SH-SY5Y (cell line): Measurements from ENCODE around the gene MAN1C1.

Experiments
- GATA2 ChIP-seq: IDR thresholded peaks from 2 replicates; pipeline ENCODE4 v1.6.1; 2011; ENCODE audit warnings: mild to moderate bottlenecking, low read depth, low read length
- GATA3 ChIP-seq: IDR thresholded peaks from 2 replicates; pipeline ENCODE4 v1.6.1; 2011; ENCODE audit warnings: low read depth, mild to moderate bottlenecking, low read length, moderate library complexity

The MAN1C1 gene

DNA sequence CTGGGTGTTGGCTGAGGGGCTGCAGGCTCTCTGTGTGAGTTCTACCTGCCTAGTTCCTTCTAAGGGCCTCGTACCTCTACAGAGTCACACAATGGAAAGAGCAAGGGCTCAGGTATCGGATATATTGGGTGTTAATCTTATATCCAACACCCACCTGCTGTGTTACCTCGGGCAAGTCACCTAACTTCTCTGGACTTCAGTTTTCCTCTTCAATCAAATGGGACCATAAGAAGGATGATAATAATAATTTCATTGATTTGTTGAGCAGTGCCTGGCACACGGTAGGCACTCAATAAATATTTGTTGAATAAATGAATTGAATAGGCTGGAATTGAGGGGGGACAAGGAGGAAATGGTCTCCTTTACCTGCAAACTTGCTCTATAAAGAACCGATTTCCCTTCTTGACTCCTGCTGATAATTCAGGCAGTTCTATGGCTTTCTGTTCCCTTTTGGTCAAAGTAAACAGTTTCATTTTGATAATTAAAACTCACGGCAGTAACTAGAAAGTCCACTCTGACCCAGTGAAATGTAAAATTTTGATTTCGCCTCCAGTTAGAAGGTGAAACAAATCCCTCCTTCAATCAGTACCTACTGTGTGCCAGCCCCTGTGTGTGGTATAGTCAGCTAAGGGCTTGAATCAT is 16.5 kb upstream of the MAN1C1 start:
- TF ChIP-seq GATA2 (no peak), GATA3 (no peak)

DNA sequence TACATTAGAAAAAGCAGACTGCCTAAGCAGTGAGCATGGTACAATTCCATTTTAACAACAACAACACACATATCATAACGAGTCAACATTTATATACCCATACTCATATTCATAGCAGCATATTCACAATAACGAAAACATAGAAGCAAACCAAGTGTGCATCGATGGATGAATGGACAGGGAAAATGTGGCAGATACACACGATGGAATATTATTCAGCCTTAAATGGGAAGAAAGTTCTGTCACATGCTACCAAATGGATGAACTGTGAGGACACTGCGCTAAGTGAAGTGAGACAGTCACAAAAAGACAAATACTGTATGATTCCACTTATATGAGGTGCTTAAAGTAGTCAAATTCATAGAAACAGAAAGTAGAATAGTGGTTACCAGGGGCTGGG is 9.5 kb upstream of the MAN1C1 start:
- TF ChIP-seq GATA2 (no peak), GATA3 (no peak)

DNA sequence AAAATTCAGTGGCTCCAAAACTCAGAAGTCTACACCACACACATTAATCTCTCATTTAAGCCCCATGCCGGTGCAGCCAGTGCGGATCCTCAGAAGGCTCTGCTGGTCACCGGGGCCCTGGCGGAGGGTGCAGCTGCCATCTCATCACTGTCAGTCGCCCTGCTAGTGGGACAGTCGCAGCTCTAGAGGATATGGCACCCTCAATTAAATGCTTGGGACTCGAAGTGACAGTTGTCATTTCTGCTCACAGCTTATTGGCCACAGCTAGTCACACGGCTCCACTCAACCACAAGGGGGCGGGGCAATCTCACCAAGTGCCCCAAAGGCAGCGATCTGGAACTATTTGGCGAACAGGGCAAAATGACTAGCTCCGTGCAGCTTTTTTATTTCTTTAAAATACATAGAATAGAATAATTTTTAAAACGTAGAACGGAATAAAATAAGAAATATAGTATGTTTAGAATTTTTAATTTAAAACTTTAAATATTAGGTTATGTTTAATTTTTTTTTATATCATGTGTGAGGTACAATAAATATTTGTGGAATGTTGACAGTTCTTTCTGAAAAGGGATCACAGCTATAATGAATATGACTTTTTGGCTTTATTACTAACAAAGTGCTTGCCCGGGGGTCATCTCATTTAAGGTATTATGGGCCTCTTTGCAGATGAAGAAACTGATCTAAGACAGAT is 8.0 kb upstream of the MAN1C1 start:
- no peak for TF ChIP-seq GATA3
- TF ChIP-seq GATA2, result no peak

DNA sequence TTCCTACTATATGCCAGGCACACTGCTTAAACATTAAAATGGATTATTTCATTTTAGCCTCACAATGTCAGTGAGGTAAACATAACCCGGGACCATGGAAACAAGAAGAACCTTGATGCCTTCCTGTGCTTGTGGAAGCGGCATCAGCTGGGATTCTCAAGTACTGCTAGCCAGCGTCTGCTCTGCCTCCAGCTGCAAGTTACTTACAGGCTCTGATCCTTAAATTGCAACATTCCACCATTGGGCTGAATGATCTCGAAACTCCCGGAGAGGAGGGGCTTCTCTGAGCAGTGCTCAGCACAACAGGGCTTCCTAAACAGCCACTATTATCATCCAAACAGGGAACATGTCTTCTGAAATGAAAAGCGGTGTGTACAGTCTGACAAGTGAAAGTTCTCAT is 6.7 kb upstream of the MAN1C1 start:
- no peak for TF ChIP-seq GATA2
- no peak for TF ChIP-seq GATA3

DNA sequence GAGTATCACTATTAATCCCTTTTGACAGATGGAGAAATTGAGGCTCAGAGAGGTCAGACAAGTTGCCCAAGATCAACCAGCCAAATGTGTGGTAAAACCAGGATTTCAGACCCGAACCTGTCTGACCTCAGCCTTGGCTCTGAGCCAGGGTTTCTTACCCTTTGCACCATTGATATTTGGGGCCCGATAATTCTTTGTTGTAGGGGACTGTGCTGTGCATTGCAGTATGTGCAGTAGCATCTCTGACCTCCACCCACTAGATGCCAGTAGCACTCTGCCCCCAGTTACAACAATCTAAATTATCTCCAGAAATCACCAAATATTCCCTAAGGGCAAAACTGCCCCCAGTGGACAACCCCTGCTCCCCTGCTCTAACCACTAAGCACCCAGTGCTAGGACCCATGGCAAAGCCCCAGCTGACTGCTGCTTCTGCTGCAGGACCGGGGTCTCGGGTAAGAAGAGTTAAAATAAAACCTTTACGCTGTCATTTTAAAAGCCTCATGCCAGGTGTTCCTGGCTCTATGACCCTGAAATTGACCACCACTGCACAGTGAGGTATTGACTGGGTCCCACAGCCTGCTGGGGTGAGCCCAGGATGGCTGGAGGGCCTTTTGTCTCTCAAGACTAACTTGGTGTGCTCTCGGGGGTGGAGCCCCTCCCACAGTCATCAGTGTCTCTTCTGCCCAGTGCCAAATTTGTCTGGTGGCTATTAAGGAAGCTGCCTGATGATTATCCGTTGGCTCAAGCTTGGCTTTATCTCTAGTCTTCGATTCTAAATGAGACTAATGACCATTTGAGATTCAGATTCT is 5.6 kb upstream of the MAN1C1 start:
- no peak for TF ChIP-seq GATA3
- no peak; the same call in 1 of the 2 replicates for TF ChIP-seq GATA2

GRCh38 chr1:25611843-25612242 is 4.7 kb upstream of the MAN1C1 start:
- no peak for TF ChIP-seq GATA2
- TF ChIP-seq GATA3, result no peak

GRCh38 chr1:25612421-25612820 is 4.2 kb upstream of the MAN1C1 start:
- no peak for TF ChIP-seq GATA2
- TF ChIP-seq GATA3, result no peak

DNA sequence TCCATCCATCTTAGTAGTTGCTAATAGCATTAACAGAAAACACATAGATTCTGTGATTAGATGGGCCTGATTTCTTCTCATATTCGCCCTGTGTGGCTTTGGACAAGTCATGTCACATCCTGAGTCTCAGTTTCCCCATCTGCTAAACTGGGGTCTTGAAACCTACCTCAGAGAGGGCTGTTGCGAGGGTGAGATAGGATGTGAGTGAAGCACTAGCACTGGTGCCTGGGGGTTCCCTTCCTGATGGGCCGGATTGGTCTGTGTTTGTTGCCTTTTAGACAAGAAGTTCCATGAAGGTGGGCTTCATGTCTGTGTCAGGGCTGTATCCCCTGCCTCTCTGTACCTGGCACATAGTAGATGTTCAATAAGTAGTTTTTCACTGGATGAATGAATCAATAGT is 3.5 kb upstream of the MAN1C1 start:
- TF ChIP-seq GATA3 (no peak), GATA2 (no peak)

DNA sequence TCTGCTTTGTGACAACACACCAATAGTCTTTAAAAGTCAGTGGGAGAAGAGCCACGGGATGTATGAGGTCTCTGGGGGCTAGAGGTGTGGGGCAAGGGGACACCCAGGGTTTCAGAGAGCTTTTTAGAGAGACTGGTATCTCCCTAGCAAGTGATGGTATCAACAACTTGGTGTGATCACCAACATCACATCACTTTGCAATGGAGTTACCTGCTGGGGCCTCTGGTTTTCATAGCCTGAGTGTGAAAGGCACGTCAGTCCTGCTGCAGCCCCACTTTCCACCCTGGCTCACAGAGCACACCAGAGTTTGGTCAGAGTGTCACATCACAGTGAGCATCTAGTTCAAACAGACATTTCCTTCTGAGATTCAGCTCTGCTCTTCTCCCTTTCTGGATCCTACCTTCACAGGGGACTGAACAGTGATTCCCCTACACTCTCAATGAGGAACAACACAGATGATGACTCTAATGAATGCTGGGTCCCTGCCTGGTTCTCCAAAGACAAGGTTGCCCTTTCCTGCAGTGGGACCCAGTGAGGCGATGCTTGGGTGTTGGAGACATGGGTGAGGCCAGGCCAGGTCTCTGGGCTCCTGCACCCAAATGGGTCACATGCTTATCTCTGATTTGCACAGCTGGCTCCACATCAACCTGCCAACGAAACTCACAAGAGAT is 2.0 kb upstream of the MAN1C1 start:
- TF ChIP-seq GATA3 (no peak), GATA2 (no peak)

DNA sequence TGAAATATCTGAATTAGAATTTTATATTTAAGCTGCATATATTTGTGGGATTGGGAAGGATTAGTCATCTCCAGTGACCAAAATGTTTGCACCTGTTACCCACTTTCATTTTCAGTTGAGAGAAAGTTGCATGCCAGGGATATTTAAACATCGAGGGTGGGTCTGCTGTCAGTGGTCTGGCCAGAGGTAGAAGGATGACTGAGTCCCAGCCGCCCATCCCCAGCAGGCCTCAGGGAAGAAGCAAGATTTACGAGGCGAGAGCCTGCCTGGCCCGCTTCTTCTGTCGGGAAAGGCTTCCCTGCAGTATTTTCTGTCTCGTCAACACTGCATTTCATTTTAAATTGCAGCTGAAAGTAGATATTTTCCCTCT is 1.4 kb upstream of the MAN1C1 start:
- TF ChIP-seq GATA2 (no peak), GATA3 (no peak)

DNA sequence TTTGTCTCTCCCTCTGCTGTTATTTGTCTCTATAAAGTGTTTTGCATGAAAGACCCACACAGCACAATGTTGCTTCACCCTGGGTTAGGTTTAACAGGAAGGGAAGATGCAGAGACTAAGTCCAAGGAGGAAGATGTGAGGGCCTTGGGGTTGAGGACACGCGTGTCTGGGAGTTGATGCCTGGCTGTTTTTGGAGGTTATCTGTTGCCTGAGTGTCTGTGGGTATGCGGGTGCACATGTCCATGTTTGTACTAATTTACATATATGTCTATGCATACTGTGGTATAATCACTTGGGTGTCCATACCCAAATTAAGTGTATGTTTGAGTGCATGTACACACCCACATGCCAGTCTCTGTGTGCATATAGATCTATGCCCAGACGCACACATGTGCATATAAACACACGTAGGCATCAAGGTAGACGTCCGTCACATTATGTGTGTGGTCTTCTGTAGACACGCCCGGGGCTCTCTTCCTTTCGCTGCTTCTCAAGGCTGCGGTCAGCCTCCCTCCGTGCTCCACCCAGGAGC is 962 bp upstream of the MAN1C1 start:
- TF ChIP-seq GATA2 (no peak), GATA3 (no peak)

- TF ChIP-seq GATA3 (no peak), GATA2 (no peak)
These were observed 515 bp downstream of the MAN1C1 start for GRCh38 chr1:25616987-25617624.

DNA sequence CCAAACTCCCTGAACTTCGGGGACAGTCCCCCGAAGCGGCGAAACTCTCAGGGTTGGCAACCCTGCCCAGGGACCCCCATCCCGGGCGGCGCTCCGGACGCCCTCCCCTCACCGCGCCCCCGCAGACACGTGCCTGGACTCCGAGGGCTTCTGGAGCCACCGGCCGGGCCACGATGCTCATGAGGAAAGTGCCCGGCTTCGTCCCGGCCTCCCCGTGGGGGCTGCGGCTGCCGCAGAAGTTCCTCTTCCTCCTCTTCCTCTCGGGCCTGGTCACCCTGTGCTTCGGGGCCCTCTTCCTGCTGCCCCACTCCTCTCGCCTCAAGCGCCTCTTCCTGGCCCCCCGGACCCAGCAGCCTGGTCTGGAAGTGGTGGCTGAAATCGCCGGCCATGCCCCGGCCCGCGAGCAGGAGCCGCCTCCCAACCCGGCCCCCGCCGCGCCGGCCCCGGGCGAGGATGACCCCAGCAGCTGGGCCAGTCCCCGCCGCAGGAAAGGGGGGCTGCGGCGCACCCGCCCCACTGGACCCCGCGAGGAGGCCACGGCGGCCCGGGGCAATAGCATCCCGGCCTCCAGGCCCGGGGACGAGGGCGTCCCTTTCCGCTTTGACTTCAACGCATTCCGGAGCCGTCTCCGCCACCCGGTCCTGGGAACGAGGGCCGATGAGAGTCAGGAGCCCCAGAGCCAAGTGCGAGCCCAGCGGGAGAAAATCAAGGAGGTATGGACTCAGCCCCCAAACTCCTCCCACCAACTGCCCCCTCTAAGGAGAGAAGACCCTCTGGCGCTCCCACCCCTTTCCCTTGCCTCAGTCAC is 1.2 kb downstream of the MAN1C1 start:
- TF ChIP-seq GATA2, result no peak
- TF ChIP-seq GATA3, result no peak
